ENCODE results near the gene SEMA6B.
"Not testable (repeated sequence)": the region's sequence is repeated elsewhere in the genome, so short reads cannot be mapped to it uniquely, and the experiment has no call there.

GRCh38 chr19:4527377-4527776 is 32.1 kb downstream of the SEMA6B start:
- TF ChIP-seq TBL1XR1 (IDR thresholded peaks at IDR 0.05; ENCODE audit: low read depth, low read length); POLR2A (IDR thresholded peaks at IDR 0.05; ENCODE audit: low read depth, low read length); CTCF (IDR thresholded peaks at IDR 0.05 in 2 of 3, conservative IDR thresholded peaks at IDR 0.05 in 1 of 3; ENCODE audit: control insufficient read depth in 2 of 3, extremely low read depth in 1 of 3, insufficient read depth in 1 of 3, low read depth in 3 of 3, low read length in 3 of 3): not testable (repeated sequence)

Measured in GM12878 (cell line).